Stimulated activated CD8-positive, alpha-beta memory T cell treated with anti-CD3 and anti-CD28 coated beads, Interleukin-15, amount 100 ng/mL, for 1 hour (primary cell): ENCODE measurements around the gene UBE2I.
"Not testable (repeated sequence)": the region's sequence is repeated elsewhere in the genome, so short reads cannot be mapped to it uniquely, and the experiment has no call there.

Experiments
- DNase-seq: peaks from one replicate; pipeline ENCODE4 v3.0.0-alpha.2; 2020; ENCODE audit warnings: low read depth

UBE2I gene

DNA sequence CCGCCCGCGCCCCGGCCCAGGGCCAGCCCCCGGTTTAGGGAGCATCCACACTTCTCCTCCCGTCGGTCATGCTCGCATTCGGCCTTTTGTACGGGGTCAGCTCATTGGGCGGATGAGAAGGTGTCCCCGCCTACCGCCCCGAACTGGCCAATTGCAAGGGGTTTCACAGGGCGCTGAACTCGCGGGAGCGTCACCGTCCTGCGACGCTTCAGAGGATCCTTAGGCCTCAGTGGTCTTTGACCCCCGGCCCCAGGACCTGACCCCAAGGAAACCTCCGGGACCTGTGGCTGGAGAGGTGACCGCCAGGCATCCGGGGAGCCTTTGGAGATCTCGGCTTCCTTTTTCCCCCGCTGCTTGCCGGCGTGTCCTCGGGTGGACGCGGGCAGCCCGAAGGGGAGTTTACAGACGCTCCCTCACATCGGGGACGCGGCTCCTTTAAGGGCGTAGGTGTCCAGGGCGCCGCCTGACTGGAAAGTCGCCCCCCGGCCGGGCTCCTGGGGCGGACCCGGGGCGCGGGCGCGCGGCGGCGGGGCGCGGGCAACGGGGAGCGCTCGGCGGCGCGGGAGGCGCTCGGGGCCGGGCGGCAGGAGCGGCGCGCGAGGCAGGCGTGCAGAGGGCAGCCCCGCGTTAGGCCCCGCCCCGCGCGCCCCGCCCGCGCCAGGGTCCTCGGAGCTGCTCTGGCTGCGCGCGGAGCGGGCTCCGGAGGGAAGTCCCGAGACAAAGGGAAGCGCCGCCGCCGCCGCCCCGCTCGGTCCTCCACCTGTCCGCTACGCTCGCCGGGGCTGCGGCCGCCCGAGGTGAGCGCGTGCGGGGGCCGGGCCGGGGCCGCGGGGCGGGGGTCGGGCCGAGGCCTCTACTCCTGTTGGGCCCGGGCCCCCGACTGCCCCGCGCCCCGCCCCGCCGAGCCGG lies at the start of gene UBE2I:
TSS of gene UBE2I (plus strand) at position 660 of the 909 bp plus-strand sequence. CDS start 4,395 bp downstream, outside the sequence.
- peak; percentile 96 for DNase-seq

DNA sequence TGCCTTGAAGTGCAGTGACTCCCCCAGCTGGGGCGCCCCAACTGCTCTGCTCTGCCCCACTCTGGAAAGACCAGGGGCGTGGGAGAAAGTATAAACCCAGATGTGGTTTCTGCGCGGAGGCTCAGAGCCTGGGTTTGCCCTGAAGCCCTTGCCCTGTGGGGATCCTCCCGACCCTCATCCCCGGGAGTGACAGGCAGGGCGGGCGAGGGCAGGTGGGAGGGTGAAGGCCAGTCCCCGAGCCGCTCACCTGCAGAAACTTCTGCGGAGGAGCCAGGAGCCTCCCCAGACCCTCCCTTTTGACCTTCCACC lies 49.7 kb upstream of the UBE2I start:
- DNase-seq, result no peak

DNA sequence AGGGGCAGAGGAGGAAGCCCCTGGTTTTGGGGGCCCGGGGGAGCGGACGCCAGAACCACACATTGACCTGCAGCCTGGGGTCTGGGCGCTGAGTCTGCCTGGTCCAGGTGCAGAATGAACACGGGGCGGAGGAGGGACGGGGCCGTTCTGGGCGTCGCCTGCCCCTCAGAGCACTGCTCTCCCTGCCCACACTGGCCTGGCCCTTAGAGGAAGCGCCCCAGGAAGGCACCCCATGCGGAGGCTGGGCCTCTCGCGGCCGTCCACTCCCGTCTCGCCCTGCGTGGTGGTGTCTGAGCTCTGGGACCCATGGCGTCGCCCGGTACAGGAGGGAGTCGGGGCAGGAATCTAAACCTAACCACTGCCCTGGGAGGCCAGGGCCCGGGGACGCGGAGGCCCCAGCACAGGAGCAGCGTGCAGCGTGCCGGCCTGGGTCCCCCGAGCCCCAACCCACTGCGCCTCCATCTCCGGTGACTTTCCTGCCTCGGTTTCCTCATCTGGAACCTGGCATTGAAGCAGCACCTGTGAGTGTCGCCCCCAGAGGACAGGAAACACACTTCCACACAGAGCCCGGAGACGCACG lies 49.2 kb upstream of the UBE2I start:
- DNase-seq, result no peak

DNA sequence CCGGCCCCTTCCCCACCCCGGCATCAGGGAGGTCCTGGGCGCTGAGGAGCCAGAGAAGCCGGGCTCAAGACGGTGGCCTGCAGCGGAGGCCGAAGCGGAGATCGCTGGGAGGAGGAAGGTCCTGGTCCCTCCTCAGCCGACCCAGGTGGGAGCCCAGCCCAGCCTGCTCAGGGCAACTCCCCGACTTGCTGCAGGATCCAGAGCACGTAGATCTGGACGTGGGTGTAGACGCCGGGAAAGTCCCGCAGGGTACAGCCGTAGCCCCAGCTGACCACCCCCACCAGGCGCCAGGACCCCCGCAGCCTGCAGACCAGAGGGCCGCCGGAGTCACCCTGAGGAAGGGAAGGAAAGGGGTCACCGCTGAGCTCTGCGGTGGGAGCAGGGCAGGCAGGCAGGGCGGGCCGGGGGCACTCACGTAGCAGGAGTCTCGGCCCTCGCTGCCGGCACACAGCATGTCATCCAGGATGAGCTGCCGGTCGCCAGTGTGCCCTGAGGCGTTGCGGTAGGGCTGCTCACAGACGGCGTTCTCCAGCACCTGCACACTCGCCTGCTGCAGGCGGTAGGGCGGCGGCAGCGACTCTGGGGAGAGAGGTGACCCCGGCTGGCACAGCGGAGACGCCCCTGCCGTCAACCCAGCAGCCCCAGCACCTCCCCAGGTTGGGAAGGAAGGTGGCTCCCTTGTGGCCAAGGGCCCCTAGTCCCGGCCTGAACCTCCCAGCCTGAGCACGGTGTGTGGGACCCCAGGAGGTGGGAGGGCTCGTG lies 48.1 kb upstream of the UBE2I start:
- DNase-seq, result no peak

DNA sequence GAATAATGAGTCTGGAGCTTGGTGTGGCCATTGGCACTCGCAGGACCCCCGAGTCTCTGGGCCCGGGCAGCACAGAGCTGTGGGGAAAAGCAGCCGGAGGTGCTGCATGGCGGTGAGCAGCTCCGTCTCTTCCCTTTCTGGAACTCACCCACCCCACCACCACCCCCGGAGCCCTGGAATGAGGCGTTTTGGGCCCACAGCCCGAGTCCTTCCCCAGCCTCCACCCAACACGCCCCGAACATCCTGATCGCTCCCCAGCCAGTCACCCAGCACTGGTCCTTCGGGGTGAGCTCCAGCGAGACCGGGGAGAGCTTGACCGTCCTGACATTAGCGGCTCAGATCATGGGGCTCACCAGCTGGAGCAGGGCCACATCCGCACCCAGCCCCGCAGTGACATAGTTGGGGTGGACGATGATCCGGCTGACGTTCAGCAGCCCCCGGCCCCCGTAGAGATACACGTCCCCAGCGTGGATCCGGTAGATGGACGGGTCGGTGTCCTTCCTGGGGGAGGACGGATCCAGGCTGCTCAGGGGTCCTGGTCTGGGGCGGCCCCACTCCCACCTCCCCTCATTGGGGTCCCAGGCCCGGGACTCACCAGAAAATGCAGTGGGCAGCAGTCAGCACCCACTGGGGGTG lies 47.1 kb upstream of the UBE2I start:
- no peak for DNase-seq

DNA sequence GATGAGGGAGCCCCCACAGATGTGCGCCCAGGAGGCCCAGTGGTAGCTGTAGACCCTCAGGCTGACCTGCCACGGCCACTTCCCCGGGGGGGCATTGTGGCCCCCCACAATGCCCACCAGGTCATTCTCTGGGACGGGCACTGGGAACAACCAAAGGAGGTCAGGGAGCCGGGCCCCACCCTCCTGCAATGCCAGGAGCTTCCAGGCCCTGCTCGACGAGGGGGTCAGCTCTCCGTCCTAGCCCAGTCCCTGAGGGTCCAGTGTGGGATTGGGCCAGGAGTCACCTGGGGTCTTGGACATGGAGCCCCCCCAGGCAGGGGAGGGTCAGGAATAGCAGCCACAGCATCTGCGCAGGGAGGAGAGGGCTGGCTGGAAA lies 46.6 kb upstream of the UBE2I start:
- no peak for DNase-seq

DNA sequence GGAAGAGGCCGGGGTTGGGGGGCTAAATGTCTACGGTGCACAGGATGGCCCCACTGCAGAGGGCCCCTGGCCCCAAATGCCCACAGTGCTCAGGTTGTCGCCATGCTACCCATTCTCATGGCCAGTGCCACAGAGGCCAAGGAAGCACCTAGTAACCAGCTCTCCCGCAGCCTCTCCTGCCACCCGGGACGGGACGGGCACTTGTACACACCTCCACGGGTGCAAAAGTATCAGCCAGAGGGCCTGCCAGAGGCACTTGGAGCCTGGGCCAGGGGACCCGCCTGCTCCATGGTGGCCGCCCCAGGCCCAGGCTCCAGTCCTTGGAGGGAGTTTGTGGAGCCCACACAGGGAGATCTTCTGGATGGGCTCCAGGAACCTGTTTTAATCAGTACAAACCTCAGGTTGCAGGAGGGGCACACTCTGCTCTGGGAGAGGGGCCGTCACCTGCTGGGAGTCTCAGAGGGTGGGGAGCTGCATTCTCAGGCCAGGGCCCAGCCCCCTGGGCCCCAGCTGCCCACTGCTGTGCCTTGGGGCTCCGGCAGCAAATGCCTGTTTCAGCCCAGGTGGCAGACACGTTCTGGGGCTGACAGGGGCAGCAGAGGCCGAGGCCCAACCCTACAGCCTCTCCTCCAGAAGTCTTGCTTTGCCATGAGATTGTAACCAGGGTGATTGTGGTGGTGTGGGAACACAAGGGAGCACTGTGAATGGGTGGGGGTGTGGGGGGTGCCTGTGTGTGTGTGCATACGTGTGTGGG lies 45.7 kb upstream of the UBE2I start:
- DNase-seq, result no peak

DNA sequence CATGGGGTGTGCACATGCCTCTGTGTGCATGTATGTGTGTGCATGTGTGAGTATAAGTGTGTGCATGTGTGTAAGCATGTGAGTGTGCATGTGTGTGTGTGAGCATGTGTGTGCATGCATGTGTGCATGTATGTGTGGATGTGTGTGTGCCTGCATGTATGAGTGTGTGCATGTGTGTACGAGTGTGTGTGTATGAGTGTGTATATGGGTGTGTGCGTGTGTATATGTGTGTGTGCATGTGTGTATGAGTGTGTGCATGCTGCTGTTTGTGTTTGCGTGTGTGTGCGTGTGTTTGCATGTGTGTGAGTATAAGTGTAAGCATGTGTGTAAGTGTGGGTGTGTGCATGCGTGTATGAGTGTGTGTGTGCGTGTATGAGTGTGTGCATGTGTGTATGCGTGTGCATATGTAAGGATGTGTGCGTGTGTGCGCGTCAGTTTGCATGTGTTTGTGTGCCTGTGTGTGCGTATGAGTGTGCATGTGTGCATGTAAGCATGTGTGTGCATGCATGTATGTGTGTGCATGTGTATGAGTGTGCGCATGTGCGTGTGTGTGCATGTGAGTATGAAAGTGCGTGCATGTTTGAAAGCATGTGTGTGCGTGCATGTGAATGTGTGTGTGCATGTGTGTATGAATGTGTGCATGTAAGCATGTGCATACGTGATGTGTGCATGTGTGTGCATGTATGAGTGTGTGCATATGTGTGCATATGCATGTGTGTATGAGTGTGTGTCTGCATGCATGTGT lies 44.9 kb upstream of the UBE2I start:
- DNase-seq, result no peak

DNA sequence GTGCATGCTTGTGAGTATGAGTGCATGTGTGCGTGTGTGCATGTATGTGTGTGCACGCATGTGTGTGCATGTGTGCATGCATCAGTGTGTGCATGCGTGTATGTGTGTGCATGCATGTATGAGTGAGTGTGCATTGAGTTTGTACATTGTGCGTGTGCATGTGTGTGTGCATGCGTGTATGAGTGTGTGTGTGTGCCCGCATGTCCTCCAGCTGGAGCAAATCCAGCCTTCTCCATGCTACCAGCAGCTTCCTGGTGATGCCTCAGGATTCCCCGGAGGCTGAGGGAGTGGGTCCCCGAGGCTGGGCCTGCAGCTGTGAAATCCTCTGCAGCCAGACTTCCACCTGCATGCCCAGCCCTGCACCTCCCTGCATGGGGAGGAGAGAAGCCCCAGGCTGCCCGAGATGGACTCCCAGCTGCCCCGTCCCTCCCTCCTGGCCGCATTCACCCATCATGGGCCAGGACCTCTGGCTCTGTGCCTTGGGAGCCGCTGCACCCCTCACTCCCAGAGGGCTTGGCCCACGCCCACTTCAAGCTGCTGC lies 44.3 kb upstream of the UBE2I start:
- DNase-seq, result no peak

DNA sequence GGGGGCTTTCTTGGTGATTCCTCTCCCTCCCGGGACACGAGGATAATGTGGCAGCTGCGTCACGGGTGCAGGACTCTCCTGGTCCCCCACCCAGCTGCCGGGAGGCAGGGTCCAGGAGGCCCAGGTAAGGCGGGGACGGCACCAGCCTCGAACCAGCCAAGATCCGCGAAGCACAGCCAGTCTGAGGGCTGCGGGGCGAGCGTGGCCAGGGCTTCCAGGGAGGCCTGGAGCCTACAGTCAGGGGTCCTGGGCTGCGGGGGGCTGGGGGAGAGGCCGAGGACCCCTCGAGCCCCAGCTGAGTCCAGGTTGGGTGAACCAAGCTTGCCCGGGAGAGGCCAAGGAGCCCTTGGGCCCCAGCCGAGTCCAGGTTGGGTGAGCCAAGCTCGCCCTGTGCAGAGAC lies 43.6 kb upstream of the UBE2I start:
- DNase-seq, result no peak

DNA sequence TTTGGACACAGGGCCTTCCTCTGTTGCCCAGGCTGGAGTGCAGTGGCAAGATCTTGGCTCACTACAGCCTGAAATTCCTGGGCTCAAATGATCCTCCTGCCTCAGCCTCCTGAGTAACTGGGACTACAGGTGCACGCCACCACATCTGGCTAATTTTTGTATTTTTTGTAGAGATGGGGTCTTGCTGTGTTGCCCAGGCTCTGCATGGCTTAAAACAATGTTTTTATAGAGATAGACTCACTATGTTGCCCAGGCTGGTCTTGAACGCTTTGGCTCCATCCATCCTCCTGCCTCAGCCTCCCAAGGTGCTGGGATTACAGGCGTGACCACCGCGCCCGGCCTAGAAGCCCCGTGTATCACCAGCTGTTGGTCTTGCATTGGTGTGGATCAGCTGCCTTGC lies 40.0 kb upstream of the UBE2I start:
- not testable (repeated sequence) for DNase-seq

DNA sequence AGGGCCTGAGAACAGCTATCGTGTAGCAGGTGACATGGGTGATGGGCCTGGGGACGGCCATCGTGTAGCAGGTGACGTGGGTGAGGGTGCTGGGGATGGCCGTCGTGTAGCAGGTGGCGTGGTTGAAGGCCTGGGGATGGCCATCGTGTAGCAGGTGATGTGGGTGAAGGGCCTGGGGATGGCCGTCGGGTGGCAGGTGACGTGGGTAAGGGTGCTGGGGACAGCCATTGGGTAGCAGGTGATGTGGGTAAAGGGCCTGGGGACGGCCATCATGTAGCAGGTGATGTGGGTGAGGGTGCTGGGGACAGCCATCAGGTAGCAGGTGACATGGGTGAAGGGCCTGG lies 38.1 kb upstream of the UBE2I start:
- DNase-seq, result no peak

DNA sequence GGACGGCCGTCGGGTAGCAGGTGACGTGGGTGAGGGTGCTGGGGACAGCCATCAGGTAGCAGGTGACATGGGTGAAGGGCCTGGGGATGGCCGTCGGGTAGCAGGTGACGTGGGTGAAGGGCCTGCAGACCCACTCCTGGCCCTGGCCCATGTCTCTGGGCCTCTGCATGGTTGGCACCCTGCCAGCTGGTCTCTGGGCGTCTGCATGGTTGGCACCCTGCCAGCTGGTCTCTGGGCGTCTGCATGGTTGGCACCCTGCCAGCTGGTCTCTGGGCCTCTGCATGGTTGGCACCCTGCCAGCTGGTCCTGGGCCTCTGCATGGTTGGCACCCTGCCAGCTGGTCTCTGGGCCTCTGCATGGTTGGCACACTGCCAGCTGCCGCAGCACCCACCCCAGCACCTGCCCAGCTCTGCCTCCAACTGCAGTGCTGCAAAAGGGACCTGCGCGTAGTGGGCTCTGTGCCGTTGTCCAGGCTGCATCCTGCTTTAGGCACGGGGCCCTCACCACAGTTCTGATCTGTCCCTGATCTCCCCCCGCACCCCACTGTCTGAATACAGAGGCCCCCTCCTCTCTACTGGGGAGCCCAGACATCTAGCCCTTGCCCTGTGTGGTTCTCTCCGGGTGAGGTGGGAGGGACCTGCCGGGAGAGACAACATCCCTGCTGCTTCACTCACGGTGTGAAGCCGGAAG lies 37.6 kb upstream of the UBE2I start:
- not testable (repeated sequence) for DNase-seq

DNA sequence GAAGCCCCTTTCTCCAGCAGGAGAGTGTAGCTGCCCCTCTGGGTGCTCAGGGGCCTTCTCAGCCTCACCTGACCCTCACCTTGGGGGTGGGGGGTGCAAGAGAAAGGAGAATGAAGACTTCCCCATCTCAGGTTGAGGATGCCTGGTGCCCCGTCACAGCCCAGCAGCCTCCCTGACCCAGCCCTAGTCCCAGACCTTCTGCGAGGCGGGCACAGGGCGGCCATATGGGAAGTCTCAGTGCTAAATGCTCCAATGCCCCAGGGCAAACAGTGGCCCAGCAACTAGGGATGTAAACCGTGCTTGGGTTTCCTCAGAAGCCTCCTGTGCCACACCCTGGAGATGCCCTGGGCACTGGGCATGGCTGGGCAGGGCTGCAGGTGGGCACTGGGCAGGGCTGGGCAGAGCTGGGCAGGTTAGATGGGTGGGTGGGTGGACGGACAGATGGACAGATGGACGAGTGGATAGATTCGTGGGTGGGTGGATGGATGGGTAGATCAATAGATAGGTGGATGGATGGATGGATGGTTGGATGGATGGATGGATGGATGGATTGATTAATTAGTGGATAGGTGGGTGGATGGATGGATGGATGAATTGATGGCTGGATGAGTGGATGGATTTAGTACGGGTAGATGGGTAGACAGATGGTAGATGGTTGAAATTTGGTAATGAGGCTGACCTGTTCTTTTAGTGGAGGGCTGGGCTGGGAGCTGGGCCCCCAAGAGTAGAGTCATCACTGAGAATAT lies 36.8 kb upstream of the UBE2I start:
- no peak for DNase-seq

DNA sequence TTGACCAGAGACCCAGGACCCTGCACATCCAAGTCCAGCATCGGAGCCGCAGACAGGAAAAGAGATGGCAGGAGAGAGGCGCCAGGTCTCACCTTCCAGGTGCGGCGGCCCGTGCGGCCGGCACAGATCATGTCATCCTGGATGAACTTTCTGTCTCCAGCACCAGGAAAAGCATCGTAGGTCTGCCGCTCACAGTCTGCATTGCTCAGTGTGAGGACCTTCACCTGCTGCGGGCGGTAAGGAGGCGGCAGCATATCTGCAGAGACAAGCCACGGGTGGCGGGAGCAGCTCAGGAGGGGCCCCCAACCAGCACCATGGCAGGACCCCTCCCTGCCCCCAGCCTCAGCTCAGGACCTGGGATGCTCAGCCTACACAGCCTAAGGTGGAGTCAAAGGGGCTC lies 35.6 kb upstream of the UBE2I start:
- no peak for DNase-seq

DNA sequence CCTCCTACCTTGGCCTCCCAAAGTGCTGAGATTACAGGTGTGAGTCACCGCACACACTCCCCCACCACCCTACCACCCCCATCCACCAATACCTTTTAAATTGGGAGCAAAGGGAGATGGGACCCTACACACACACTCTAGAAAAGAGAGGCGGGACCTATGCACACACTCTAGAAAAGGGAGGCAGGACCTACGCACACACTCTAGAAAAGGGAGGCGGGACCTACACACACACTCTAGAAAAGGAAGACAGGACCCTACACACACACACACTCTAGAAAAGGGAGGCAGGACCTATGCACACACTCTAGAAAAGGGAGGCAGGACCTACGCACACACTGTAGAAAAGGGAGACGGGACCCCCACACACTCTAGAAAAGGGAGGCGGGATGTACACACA lies 34.7 kb upstream of the UBE2I start:
- DNase-seq, result no peak

DNA sequence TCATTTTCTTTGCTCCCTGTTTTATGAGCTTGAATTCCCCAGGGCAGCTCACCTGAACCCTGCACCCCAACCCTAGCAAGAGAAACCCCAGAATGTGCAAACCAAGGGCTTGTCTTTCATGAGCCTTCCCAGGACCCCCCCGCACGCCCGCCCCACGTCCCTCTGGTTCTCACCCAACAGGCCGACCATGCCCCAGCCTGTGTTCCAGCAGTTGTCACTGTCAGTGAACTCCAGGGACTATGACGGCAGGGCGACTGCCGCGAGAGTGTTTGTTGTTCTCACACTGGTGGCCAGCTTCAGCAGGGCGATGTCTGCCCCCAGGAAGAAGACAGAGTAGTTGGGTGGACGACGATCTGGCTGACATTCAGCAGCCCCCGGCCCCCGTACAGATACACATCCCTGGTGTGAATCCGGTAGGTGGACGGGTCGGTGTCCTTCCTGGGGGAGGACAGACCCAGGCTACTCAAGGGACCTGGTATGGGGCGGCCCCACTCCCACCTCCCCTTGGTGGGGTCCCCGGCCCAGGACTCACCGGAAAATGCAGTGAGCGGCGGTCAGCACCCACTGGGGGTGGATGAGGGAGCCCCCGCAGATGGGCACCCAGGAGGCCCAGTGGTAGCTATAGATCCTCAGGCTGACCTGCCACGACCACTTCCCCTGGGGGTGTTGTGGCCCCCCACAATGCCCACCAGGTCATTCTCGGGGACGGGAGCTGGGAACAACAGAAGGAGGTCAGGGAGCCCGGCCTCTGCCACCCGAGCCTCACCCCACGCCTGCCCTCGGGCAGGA lies 33.5 kb upstream of the UBE2I start:
- DNase-seq, result no peak

DNA sequence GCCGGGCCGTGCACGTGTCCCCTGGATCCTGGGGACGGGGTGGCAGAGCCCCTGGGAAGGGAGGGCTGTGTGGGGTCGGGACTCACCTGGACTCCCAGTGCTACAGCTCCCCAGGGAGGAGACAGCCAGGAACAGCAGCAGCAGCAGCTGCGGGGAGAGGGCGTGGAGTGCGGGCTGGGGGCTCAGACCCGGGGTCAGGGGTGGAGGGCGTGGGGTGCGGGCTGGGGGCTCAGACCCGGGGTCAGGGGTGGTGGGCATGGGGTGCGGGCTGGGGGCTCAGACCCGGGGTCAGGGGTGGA lies 32.9 kb upstream of the UBE2I start:
- DNase-seq, result no peak

DNA sequence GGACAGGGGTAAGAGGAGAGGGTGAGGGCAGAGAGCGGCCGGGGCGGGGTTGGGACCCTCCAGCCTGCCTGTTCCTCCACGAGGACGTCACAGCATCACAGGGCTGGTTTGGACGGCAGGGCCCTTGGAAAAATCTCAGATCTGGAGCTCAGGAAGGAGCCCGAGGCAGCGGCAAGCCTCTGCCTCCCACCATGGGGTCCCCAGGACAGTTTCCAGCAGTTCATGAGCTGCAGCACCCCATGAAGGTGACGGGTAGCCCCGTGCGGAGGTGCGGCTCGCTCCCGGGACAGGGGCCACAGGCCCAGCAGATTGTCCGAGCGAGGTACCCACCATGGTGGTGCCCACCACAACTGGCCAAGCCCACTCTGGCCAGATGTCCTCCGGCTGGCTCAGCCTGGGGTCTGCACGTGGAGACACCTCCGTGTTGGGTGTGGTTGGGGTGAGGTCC lies 32.3 kb upstream of the UBE2I start:
- DNase-seq, result no peak
